IMR-90 (cell line): ENCODE measurements around the gene FSIP2. TPM values are rescaled to one million over a fixed set of nuclear protein-coding genes. Genes with fewer than 3 reads are reported as not detected.

Experiments used
- ATAC-seq: fragments of 200-7000 bp; cut with Tn5 transposase; 2 replicates; pipeline ENCODE4 v1.9.1; 2020; ENCODE audit warnings: low read depth, mild to moderate bottlenecking, moderate library complexity
- BruUV-seq: library from RNA; stranded (reverse); fragments of 400-500 nt; replicated peaks from 2 replicates; lab custom pipeline; 2021; lab: Mats Ljungman, UMichigan
- CTCF ChIA-PET: fragments of 300-600 bp; formaldehyde crosslinking; extraction: SDS; loops from one replicate; lab custom pipeline; 2021; ENCODE audit warnings: antibody characterized with exemption; lab: Yijun Ruan, JAX
- POLR2A ChIA-PET: fragments of 300-600 bp; sonication (Branson Sonifier 250); formaldehyde crosslinking; loops from one replicate; lab custom pipeline; 2022; ENCODE audit warnings: antibody characterized with exemption; ENCODE audit not compliant: unreplicated experiment; lab: Charles Lee
- DNase-seq: peaks from one replicate; pipeline ENCODE4 v3.0.0; 2013
- H2AFZ ChIP-seq: replicated peaks from 2 replicates; pipeline ENCODE3; 2013; ENCODE audit warnings: low read length, mild to moderate bottlenecking; ENCODE audit not compliant: poor library complexity
- H2AK5ac ChIP-seq: 2 replicates; pipeline ENCODE4 v1.6.1; 2013; ENCODE audit warnings: low read depth, low read length, inconsistent platforms
- H2AK9ac ChIP-seq: replicated peaks from 2 replicates; pipeline ENCODE3; 2013; ENCODE audit warnings: mild to moderate bottlenecking, low read depth, low read length, moderate library complexity; ENCODE audit not compliant: poor library complexity
- H2BK120ac ChIP-seq: 2 replicates; pipeline ENCODE4 v1.6.1; 2013; ENCODE audit warnings: low read depth, low read length, inconsistent platforms
- H2BK15ac ChIP-seq: 3 replicates; pipeline ENCODE4 v1.6.1; 2013; ENCODE audit warnings: low read depth, low read length, inconsistent platforms
- H2BK20ac ChIP-seq: 2 replicates; pipeline ENCODE4 v1.6.1; 2013; ENCODE audit warnings: low read depth, mild to moderate bottlenecking, inconsistent platforms, low read length, moderate library complexity
- H2BK5ac ChIP-seq: 2 replicates; pipeline ENCODE4 v1.6.1; 2013; ENCODE audit warnings: mild to moderate bottlenecking, low read depth, low read length, inconsistent platforms; ENCODE audit not compliant: poor library complexity, severe bottlenecking
- H3K14ac ChIP-seq: replicated peaks from 2 replicates; pipeline ENCODE4 v1.6.1; 2013; ENCODE audit warnings: low read depth, low read length, inconsistent platforms
- H3K18ac ChIP-seq: 2 replicates; pipeline ENCODE4 v1.6.1; 2013; ENCODE audit warnings: low read depth, low read length, control low read depth
- H3K23ac ChIP-seq: 2 replicates; pipeline ENCODE4 v1.6.1; 2013; ENCODE audit warnings: low read depth, low read length, inconsistent platforms
- H3K27ac ChIP-seq: 2 replicates; pipeline ENCODE4 v1.5.1; 2013; ENCODE audit warnings: mild to moderate bottlenecking, control low read depth, low read length; ENCODE audit not compliant: insufficient read depth
- H3K27me3 ChIP-seq: 2 replicates; pipeline ENCODE4 v1.6.1; 2013; ENCODE audit warnings: low read length; ENCODE audit not compliant: control insufficient read depth, insufficient read depth
- H3K36me3 ChIP-seq: 2 replicates; pipeline ENCODE4 v1.6.1; 2013; ENCODE audit warnings: low read length, mixed read lengths; ENCODE audit not compliant: control insufficient read depth, insufficient read depth
- H3K4ac ChIP-seq: 2 replicates; pipeline ENCODE4 v1.6.1; 2013; ENCODE audit warnings: low read depth, low read length, inconsistent platforms
- H3K4me1 ChIP-seq: 2 replicates; pipeline ENCODE4 v1.6.1; 2013; ENCODE audit warnings: low read length, mixed read lengths; ENCODE audit not compliant: control insufficient read depth, insufficient read depth
- H3K4me2 ChIP-seq: 2 replicates; pipeline ENCODE4 v1.6.1; 2013; ENCODE audit warnings: low read depth, mild to moderate bottlenecking, control low read depth, low read length, moderate library complexity
- H3K4me3 ChIP-seq: 2 replicates; pipeline ENCODE4 v1.5.1; 2013; ENCODE audit warnings: low read depth, mild to moderate bottlenecking, control low read depth, low read length, moderate library complexity; ENCODE audit not compliant: insufficient read depth
- H3K56ac ChIP-seq: 2 replicates; pipeline ENCODE4 v1.6.1; 2013; ENCODE audit warnings: low read length, inconsistent platforms; ENCODE audit not compliant: insufficient read depth; ENCODE audit errors: extremely low read depth
- H3K79me1 ChIP-seq, 2 experiments: 2 replicates each; pipeline ENCODE4 v1.6.1; 2013; ENCODE audit warnings: low read length in 2 of 2, inconsistent platforms in 1 of 2, low read depth in 1 of 2
- H3K9ac ChIP-seq: 2 replicates; pipeline ENCODE4 v1.6.1; 2013; ENCODE audit warnings: low read depth, low read length, control low read depth
- H3K9me1 ChIP-seq: 2 replicates; pipeline ENCODE4 v1.6.1; 2013; ENCODE audit warnings: low read length, inconsistent platforms; ENCODE audit not compliant: insufficient read depth
- H3K9me3 ChIP-seq: 2 replicates; pipeline ENCODE4 v1.6.1; 2013; ENCODE audit warnings: low read length; ENCODE audit not compliant: control insufficient read depth, insufficient read depth
- H4K20me1 ChIP-seq: 2 replicates; pipeline ENCODE4 v1.6.1; 2013; ENCODE audit warnings: low read length, inconsistent platforms; ENCODE audit not compliant: insufficient read depth
- H4K5ac ChIP-seq: 2 replicates; pipeline ENCODE4 v1.6.1; 2013; ENCODE audit warnings: mild to moderate bottlenecking, low read depth, low read length, control low read depth
- H4K8ac ChIP-seq, 2 experiments: 2 replicates each; pipeline ENCODE4 v1.6.1; 2013; ENCODE audit warnings: low read depth in 2 of 2, low read length in 2 of 2, control low read depth in 1 of 2, inconsistent platforms in 1 of 2
- H4K91ac ChIP-seq: 2 replicates; pipeline ENCODE4 v1.6.1; 2013; ENCODE audit warnings: low read depth, low read length, inconsistent platforms; ENCODE audit not compliant: insufficient read depth
- BHLHE40 ChIP-seq: fragments of 150-350 bp; IDR thresholded peaks from 2 replicates; pipeline ENCODE4 v1.6.1; 2016; ENCODE audit warnings: mild to moderate bottlenecking, low read depth, low read length
- CHD1 ChIP-seq: IDR thresholded peaks from 2 replicates; pipeline ENCODE4 v1.6.1; 2012; ENCODE audit warnings: low read depth, low read length, improper control_type of control experiment
- FOS ChIP-seq: fragments of 150-350 bp; IDR thresholded peaks from 2 replicates; pipeline ENCODE4 v1.6.1; 2016; ENCODE audit warnings: low read depth, low read length
- MAZ ChIP-seq: IDR thresholded peaks from 2 replicates; pipeline ENCODE4 v1.6.1; 2012; ENCODE audit warnings: low read depth, mild to moderate bottlenecking, low read length, improper control_type of control experiment, moderate library complexity, borderline replicate concordance
- MXI1 ChIP-seq: IDR thresholded peaks from 2 replicates; pipeline ENCODE4 v1.6.1; 2012; ENCODE audit warnings: low read depth, mild to moderate bottlenecking, low read length, moderate library complexity, borderline replicate concordance
- POLR2A ChIP-seq: IDR thresholded peaks from 2 replicates; pipeline ENCODE4 v1.6.1; 2012; ENCODE audit warnings: mild to moderate bottlenecking, low read depth, low read length
- RFX5 ChIP-seq: IDR thresholded peaks from 2 replicates; pipeline ENCODE4 v1.8.0; 2012; ENCODE audit warnings: low read depth, mild to moderate bottlenecking, low read length, moderate library complexity
- WGBS, 2 experiments: methylation state at CpG; one replicate each; pipeline versions ENCODE4 v1.1.5 to v1.1.7; 2013; ENCODE audit warnings: missing lambda C conversion rate in 2 of 2; ENCODE audit not compliant: insufficient read length in 1 of 2; ENCODE audit errors: extremely low coverage in 2 of 2; 5-methylcytosine and 5-hydroxymethylcytosine counted together
- dilution Hi-C: fragments of 300-500 bp; cut with HindIII; formaldehyde crosslinking; loops from one replicate; pipeline ENCODE4 v1.14.3; 2018; ENCODE audit warnings: low sequenced_read_pairs; ENCODE audit not compliant: unreplicated experiment
- in situ Hi-C: fragments of 300-500 bp; cut with MboI; formaldehyde crosslinking; loops from 3 replicates; pipeline ENCODE4 v1.14.3; 2019; ENCODE audit warnings: low sequenced_read_pairs, inconsistent platforms, mixed read lengths
- intact Hi-C: fragments of 100-400 bp; cut with micrococcal nuclease; formaldehyde crosslinking; loops from 2 replicates; pipeline ENCODE4 v1.10.0; 2022
- polyA plus RNA-seq, 3 experiments: library from polyadenylated mRNA; depleted of rRNA; stranded (reverse); fragments of >200 nt; gene quantifications; 2 replicates each; pipeline ENCODE4 v1.2.3, GENCODE V29; 2012; ENCODE audit warnings: low replicate concordance in 1 of 3
- total RNA-seq: library from RNA; depleted of rRNA; stranded (reverse); fragments of >200 nt; gene quantifications from 2 replicates; pipeline ENCODE4 v1.2.3, GENCODE V29; 2012
- TF ChIP-seq, protein P1 (sequence below): fragments of 150-350 bp; IDR thresholded peaks from 2 replicates; pipeline ENCODE4 v1.6.1; 2016; ENCODE audit warnings: low read depth, mild to moderate bottlenecking, low read length, moderate library complexity, borderline replicate concordance

Gene FSIP2
- total and polyA plus RNA-seq, 2 of the 4 experiments (the other 2 are of a cell fraction), result under 0.01 to 0.02 TPM

DNA sequence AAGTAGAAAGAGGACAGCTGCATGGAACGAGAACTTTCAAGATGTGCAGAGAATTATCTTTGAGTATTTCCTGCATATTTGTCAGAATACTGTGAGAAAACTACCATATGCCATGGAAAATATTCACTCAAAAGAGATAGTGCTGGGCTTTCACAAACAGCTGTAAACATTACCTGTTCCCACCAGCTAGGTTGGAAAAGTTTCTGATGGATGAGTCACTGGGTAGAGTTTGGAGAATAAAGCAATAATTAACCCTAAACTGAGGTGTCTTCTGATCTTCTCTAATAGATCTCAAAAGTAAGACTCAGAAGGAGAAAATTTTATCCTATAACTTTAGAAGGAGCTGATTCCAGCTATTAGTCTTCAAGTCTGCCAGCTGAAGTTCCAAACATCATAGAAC lies 3.9 kb upstream of the FSIP2 start:
- Histone ChIP-seq H3K23ac (no peak overlapping the region), H3K79me1 (no peaks in the 10 kb centered on the region), H4K5ac (no peak overlapping the region), H3K4ac (no peak overlapping the region), H4K20me1 (no peaks in the 10 kb centered on the region), H2BK5ac (no peak overlapping the region), H3K36me3 (no peaks in the 10 kb centered on the region), H3K27me3 (no peaks in the 10 kb centered on the region), H3K4me3 (no peak overlapping the region), H3K4me1 (no peaks in the 10 kb centered on the region), H2AK9ac (no peak overlapping the region), H3K9me3 (no peaks in the 10 kb centered on the region; the same call in none of the 2 replicates), H4K8ac (no peak overlapping the region), H4K91ac (no peak overlapping the region), H2BK15ac (no peak overlapping the region), H2BK120ac (no peak overlapping the region), H3K27ac (no peak overlapping the region), H3K9me1 (no peaks in the 10 kb centered on the region), H2AK5ac (no peak overlapping the region), H3K4me2 (no peak overlapping the region), H3K56ac (no peak overlapping the region), H2AFZ (no peak overlapping the region), H2BK20ac (no peak overlapping the region), H3K9ac (no peak overlapping the region), H3K14ac (no peak overlapping the region), H3K18ac (no peak overlapping the region)
- intact Hi-C loops, result loop anchor here (10.0 kb wide), 2 partner anchors 520 to 1130 kb away; no protein-coding TSS in a partner anchor
- dilution Hi-C loops, result no loop called here
- POLR2A ChIA-PET, result no interaction called here
- no peak for TF ChIP-seq MXI1
- no peak for TF ChIP-seq RFX5
- TF ChIP-seq POLR2A, result no peak
- TF ChIP-seq BHLHE40, result no peak
- TF ChIP-seq CHD1, result no peak
- TF ChIP-seq MAZ, result no peak
- no peak for TF ChIP-seq FOS
- TF ChIP-seq, protein P1, sequence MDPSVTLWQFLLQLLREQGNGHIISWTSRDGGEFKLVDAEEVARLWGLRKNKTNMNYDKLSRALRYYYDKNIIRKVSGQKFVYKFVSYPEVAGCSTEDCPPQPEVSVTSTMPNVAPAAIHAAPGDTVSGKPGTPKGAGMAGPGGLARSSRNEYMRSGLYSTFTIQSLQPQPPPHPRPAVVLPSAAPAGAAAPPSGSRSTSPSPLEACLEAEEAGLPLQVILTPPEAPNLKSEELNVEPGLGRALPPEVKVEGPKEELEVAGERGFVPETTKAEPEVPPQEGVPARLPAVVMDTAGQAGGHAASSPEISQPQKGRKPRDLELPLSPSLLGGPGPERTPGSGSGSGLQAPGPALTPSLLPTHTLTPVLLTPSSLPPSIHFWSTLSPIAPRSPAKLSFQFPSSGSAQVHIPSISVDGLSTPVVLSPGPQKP, result no peak
- CTCF ChIA-PET, result no interaction called here
- no TSS peak for BruUV-seq
- WGBS, 2 experiments, result no CpG with 5 or more reads among the region's 1 CpG
- in situ Hi-C loops, result loop anchor here (25.0 kb wide), 1 partner anchor 1097 kb away; no protein-coding TSS in a partner anchor
- DNase-seq, result no peak
- no peak for ATAC-seq
